Adrenal gland (tissue), 5 donors: ENCODE measurements around the gene NANOS3.

Experiments used
- POLR2A ChIP-seq, 2 donors: fragments of 450-650 bp; IDR thresholded peaks; one replicate each; pipeline ENCODE4 v1.6.1; 2017; ENCODE audit warnings: antibody characterized with exemption in 2 of 2, mild to moderate bottlenecking in 2 of 2, moderate library complexity in 1 of 2
- TF ChIP-seq, protein P1 (sequence below), 6 experiments: fragments of 450-650 bp in 4 of 6; fragments of 200-600 bp in 2 of 6; sonication (generic) in 1 of 6; IDR thresholded peaks; 1 replicate in 5 of 6; 2 replicates in 1 of 6; pipeline versions ENCODE4 v1.5.1 to v1.8.0; 2016 to 2021; ENCODE audit warnings: antibody characterized with exemption in 6 of 6, mild to moderate bottlenecking in 2 of 6, moderate library complexity in 1 of 6
- donor health status: DM: no; HTN: no; CAD: no.

DNA sequence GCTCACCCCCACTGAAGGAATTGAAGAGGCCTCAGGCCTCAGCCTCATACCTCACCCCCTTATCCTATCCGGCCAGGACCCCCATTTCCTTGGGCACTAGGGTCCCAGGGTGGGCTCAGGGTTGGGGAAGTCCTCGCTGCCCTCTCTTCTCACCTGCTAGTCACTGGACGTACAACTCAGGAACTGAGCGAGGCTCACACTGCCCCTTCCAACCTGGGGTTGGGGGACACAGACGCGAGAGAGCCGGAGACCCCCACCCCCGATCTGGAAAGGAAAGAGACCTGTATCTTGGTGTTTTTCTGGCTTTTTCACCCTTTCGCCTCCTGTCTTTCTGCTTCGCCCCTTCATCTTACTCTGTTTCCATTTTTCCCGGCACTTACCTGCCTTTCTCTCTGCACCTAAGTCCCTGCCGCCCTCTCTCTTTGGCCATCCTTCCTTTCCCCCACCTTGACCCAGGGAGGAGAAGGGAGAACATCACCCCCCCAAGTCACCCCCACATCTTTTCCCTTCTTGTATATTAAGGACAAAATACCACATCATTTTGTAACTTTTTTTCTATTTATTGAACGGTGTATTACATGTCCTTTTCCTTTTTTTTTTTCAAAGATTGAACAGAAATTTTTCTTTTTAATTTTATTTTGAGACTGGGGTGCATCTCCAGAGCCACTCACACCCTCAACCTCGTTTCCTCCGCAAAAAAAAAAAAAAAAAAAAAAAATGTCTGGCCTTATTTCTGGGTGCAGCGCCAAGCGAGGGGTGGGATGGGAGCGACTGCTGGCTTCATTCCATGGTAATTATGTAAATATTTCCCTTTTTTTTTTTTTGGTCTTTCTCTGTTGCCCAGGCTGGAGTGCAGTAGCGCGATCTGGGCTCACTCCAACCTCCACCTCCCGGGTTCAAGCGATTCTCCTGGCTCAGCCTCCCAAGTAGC is 45.1 kb upstream of the NANOS3 start:
- TF ChIP-seq, protein P1, sequence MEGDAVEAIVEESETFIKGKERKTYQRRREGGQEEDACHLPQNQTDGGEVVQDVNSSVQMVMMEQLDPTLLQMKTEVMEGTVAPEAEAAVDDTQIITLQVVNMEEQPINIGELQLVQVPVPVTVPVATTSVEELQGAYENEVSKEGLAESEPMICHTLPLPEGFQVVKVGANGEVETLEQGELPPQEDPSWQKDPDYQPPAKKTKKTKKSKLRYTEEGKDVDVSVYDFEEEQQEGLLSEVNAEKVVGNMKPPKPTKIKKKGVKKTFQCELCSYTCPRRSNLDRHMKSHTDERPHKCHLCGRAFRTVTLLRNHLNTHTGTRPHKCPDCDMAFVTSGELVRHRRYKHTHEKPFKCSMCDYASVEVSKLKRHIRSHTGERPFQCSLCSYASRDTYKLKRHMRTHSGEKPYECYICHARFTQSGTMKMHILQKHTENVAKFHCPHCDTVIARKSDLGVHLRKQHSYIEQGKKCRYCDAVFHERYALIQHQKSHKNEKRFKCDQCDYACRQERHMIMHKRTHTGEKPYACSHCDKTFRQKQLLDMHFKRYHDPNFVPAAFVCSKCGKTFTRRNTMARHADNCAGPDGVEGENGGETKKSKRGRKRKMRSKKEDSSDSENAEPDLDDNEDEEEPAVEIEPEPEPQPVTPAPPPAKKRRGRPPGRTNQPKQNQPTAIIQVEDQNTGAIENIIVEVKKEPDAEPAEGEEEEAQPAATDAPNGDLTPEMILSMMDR (IDR thresholded peaks at IDR 0.05) = no peak
- TF ChIP-seq POLR2A (IDR thresholded peaks at IDR 0.05) = no peak
